DOHH2 (cell line): ENCODE measurements around the gene ZNF789.

Source experiments
- H3F3A ChIP-seq: fragments of 200-600 bp; sonication (generic), shearing (Covaris generic); 2 replicates; pipeline ENCODE4 v1.6.0; 2016; ENCODE audit warnings: antibody characterized with exemption, mild to moderate bottlenecking; ENCODE audit not compliant: control insufficient read depth, insufficient read depth
- H3K27ac ChIP-seq: fragments of 200-600 bp; sonication (generic); 2 replicates; pipeline ENCODE4 v1.5.1; 2014; ENCODE audit warnings: low read depth, mild to moderate bottlenecking, low read length, moderate library complexity
- H3K27me3 ChIP-seq: fragments of 200-600 bp; sonication (generic); 2 replicates; pipeline ENCODE4 v1.6.1; 2014; ENCODE audit warnings: mild to moderate bottlenecking, low read length, mixed read lengths; ENCODE audit not compliant: control insufficient read depth
- H3K36me3 ChIP-seq: fragments of 200-600 bp; sonication (generic); 2 replicates; pipeline ENCODE4 v1.6.1; 2014; ENCODE audit warnings: mild to moderate bottlenecking, low read length, moderate library complexity, mixed read lengths; ENCODE audit not compliant: control insufficient read depth
- H3K4me1 ChIP-seq: fragments of 200-600 bp; sonication (generic); 2 replicates; pipeline ENCODE4 v1.6.1; 2014; ENCODE audit warnings: mild to moderate bottlenecking, low read length, mixed read lengths; ENCODE audit not compliant: control insufficient read depth
- H3K4me2 ChIP-seq: fragments of 200-600 bp; sonication (generic); 2 replicates; pipeline ENCODE4 v1.6.0; 2014; ENCODE audit warnings: mild to moderate bottlenecking, low read length, moderate library complexity
- H3K4me3 ChIP-seq: fragments of 200-600 bp; sonication (generic); 2 replicates; pipeline ENCODE4 v1.5.1; 2014; ENCODE audit warnings: mild to moderate bottlenecking, low read length, mixed read lengths
- H3K79me2 ChIP-seq: fragments of 200-600 bp; sonication (generic); 2 replicates; pipeline ENCODE4 v1.6.1; 2014; ENCODE audit warnings: mild to moderate bottlenecking, low read length, mixed read lengths; ENCODE audit not compliant: control insufficient read depth
- H3K9me2 ChIP-seq: fragments of 200-600 bp; sonication (generic); replicated peaks from 2 replicates; pipeline ENCODE4 v1.6.1; 2014; ENCODE audit warnings: mild to moderate bottlenecking, low read length, mixed read lengths; ENCODE audit not compliant: control insufficient read depth
- H3K9me3 ChIP-seq: fragments of 200-600 bp; sonication (generic); 2 replicates; pipeline ENCODE4 v1.6.1; 2014; ENCODE audit warnings: antibody characterized with exemption, low read length, mixed read lengths; ENCODE audit not compliant: control insufficient read depth, insufficient read depth
- H4K20me1 ChIP-seq: fragments of 200-600 bp; sonication (generic); 2 replicates; pipeline ENCODE4 v1.6.0; 2014; ENCODE audit warnings: low read depth, mild to moderate bottlenecking, antibody characterized with exemption, low read length, moderate library complexity; ENCODE audit not compliant: control insufficient read depth, insufficient read depth
- EZH2phosphoT487 ChIP-seq: fragments of 200-600 bp; sonication (generic); IDR thresholded peaks from 2 replicates; pipeline ENCODE4 v1.6.1; 2017; ENCODE audit warnings: borderline replicate concordance, mild to moderate bottlenecking, antibody characterized with exemption, low read length, moderate library complexity, mixed read lengths
- TF ChIP-seq, protein P1 (sequence below): fragments of 200-600 bp; sonication (generic); IDR thresholded peaks from one replicate; pipeline ENCODE4 v1.5.1; 2014; ENCODE audit warnings: antibody characterized with exemption, mild to moderate bottlenecking, low read depth, low read length; ENCODE audit not compliant: poor library complexity, severe bottlenecking

The ZNF789 gene

DNA sequence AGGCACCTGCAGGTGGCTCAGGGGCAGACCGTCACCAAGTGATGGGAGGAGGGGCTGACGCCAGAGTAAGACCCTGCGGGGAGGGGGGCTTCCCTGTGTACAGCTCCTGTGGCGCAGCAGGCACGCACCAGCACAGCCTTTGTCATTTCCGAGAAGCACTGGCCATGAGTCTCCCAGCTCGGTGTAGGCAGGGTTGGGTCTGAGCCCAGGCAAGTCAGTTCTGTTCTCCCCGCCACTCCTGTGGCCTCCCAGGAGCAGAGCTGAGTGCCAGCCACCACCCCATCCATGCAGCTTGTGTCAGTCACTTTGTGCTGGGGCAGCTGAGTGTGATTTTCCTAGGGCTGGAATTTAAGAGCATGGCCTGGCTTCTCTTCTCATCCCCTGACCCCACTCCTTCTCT lies 20.8 kb upstream of the ZNF789 start:
- Histone ChIP-seq H3K79me2 (peaks cover 13% of the 10 kb centered on the region), H3K27ac (no peak overlapping the region), H3K27me3 (no peaks in the 10 kb centered on the region), H3K4me3 (no peak overlapping the region), H3K9me3 (no peaks in the 10 kb centered on the region), H3K4me2 (no peak overlapping the region), H3K9me2 (no peaks in the 10 kb centered on the region), H3K4me1 (no peaks in the 10 kb centered on the region), H4K20me1 (no peaks in the 10 kb centered on the region), H3F3A (no peaks in the 10 kb centered on the region), H3K36me3 (peaks cover 97% of the 10 kb centered on the region)
- TF ChIP-seq, protein P1, sequence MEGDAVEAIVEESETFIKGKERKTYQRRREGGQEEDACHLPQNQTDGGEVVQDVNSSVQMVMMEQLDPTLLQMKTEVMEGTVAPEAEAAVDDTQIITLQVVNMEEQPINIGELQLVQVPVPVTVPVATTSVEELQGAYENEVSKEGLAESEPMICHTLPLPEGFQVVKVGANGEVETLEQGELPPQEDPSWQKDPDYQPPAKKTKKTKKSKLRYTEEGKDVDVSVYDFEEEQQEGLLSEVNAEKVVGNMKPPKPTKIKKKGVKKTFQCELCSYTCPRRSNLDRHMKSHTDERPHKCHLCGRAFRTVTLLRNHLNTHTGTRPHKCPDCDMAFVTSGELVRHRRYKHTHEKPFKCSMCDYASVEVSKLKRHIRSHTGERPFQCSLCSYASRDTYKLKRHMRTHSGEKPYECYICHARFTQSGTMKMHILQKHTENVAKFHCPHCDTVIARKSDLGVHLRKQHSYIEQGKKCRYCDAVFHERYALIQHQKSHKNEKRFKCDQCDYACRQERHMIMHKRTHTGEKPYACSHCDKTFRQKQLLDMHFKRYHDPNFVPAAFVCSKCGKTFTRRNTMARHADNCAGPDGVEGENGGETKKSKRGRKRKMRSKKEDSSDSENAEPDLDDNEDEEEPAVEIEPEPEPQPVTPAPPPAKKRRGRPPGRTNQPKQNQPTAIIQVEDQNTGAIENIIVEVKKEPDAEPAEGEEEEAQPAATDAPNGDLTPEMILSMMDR = no peak
- no peak for TF ChIP-seq EZH2phosphoT487

DNA sequence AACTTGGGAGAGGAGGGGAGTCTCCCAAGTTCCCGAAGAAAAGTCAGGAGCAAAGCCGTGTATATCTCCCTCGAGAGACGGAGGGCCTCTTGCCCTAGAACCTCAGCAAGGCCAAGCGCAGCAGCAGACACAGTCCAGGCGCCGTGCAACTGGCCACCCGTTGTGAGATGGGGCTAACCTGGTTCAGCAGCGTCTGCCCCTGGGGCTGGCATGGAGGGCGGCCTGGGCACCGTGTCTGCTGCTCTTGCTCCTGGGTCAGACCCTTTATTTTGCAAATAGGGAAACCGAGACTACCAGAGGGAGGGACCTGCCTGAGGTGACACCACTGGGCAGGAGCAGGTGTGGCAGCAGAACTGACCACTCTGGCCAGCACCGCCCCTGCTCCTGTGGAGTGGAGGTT lies 20.1 kb upstream of the ZNF789 start:
- Histone ChIP-seq H3K4me2 (no peak overlapping the region), H3K4me1 (no peaks in the 10 kb centered on the region), H3K27me3 (no peaks in the 10 kb centered on the region), H3K4me3 (no peak overlapping the region), H3K9me2 (no peaks in the 10 kb centered on the region), H3K27ac (no peak overlapping the region), H3K9me3 (no peaks in the 10 kb centered on the region), H4K20me1 (no peaks in the 10 kb centered on the region), H3K79me2 (peaks cover 17% of the 10 kb centered on the region), H3K36me3 (peaks cover 97% of the 10 kb centered on the region), H3F3A (no peaks in the 10 kb centered on the region)
- TF ChIP-seq, protein P1 = no peak
- TF ChIP-seq EZH2phosphoT487 = no peak

DNA sequence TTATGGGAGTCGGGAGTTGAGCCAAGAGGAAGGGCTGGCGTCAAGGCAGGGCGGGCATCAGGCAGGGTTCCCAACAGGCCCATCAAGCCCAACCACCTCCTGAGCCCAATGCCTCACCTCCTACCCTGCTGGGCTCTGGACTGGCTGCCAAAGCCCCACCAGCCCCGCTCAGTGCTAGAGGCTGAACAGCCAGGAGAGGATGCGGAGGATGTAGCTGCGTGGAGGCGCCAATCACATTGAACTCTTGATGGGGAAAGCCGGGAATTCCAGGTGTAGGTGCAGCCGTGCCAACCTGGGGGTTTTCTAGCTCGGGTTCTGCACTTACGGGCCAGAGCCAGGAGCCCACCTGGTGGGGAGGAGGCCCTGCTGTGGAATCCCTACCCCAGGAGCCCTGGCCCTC lies 19.6 kb upstream of the ZNF789 start:
- no peaks in the 10 kb centered on the region for H3K9me2 ChIP-seq
- no peaks in the 10 kb centered on the region for H3F3A ChIP-seq
- no peaks in the 10 kb centered on the region for H3K27me3 ChIP-seq
- H3K27ac ChIP-seq = no peak overlapping the region
- TF ChIP-seq EZH2phosphoT487 = no peak
- TF ChIP-seq, protein P1 = no peak
- peaks cover 97% of the 10 kb centered on the region for H3K36me3 ChIP-seq
- H3K79me2 ChIP-seq = peaks cover 23% of the 10 kb centered on the region
- H4K20me1 ChIP-seq = no peaks in the 10 kb centered on the region
- H3K4me3 ChIP-seq = no peak overlapping the region
- no peaks in the 10 kb centered on the region for H3K9me3 ChIP-seq
- no peaks in the 10 kb centered on the region for H3K4me1 ChIP-seq
- no peak overlapping the region for H3K4me2 ChIP-seq

DNA sequence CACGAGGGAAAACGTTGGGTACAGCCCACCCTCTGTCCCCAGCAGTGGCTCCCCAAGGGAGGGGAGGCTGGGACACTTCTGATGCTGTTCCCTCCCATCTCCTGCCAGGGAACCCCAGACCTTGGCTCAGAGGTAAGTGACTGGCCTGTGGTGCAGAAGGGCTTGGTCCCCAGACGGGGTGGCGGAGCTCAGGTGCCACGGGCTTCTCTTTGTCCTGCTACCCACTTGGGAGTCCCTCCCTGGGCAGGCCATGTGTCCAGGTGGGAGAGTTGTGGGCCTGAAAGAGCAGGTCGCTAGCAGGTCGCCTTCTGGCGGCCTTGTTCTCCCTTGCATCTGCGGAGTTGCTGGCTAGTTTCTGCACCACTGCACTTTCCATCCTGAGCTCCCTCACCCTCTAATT lies 16.8 kb upstream of the ZNF789 start:
- peaks cover 13% of the 10 kb centered on the region for H3F3A ChIP-seq
- no peaks in the 10 kb centered on the region for H3K9me3 ChIP-seq
- no peaks in the 10 kb centered on the region for H3K9me2 ChIP-seq
- peaks cover 48% of the 10 kb centered on the region for H3K79me2 ChIP-seq
- peaks cover 2% of the 10 kb centered on the region for H3K4me1 ChIP-seq
- peaks cover 6% of the 10 kb centered on the region; the same call in 1 of the 2 replicates for H4K20me1 ChIP-seq
- TF ChIP-seq, protein P1 = no peak
- TF ChIP-seq EZH2phosphoT487 = no peak
- H3K36me3 ChIP-seq = peaks cover 97% of the 10 kb centered on the region
- no peak overlapping the region for H3K4me3 ChIP-seq
- no peaks in the 10 kb centered on the region for H3K27me3 ChIP-seq
- H3K4me2 ChIP-seq = no peak overlapping the region
- H3K27ac ChIP-seq = no peak overlapping the region
